ENCODE measurements around the gene FCHO2.

FCHO2 gene

GRCh38 chr5:73110190-73110589, 154.3 kb downstream of the FCHO2 start:
- H3K36me3 ChIP-seq (ENCODE audit: insufficient read depth, insufficient read length, low read length), result no peaks in the 10 kb centered on the region
- H3K4me1 ChIP-seq (ENCODE audit: insufficient read depth, insufficient read length), result no peaks in the 10 kb centered on the region
- DNase-seq (ENCODE audit: low read depth, low spot score), result no peak
- H3K9me3 ChIP-seq (ENCODE audit: insufficient read depth, low read length), result no peaks in the 10 kb centered on the region
- H3K4me3 ChIP-seq (ENCODE audit: insufficient read length, low read depth), result no peak overlapping the region
- H3K9ac ChIP-seq (ENCODE audit: insufficient read length, low read depth), result no peak overlapping the region
- TF ChIP-seq SUZ12 (IDR thresholded peaks at IDR 0.05; ENCODE audit: extremely low read depth, insufficient read depth, insufficient read length), result no peak
- no peak for TF ChIP-seq YY1 (IDR thresholded peaks at IDR 0.05; ENCODE audit: insufficient read depth, insufficient read length)
- no peak for TF ChIP-seq ZNF274 (IDR thresholded peaks at IDR 0.05; ENCODE audit: low read depth, low read length)
- H3K27me3 ChIP-seq (ENCODE audit: insufficient read depth, insufficient read length), result no peaks in the 10 kb centered on the region

- Histone ChIP-seq H3K9ac (ENCODE audit: insufficient read length, low read depth) (no peak overlapping the region), H3K4me1 (ENCODE audit: insufficient read depth, insufficient read length) (no peaks in the 10 kb centered on the region), H3K4me3 (ENCODE audit: insufficient read length, low read depth) (no peak overlapping the region), H3K9me3 (ENCODE audit: insufficient read depth, low read length) (no peaks in the 10 kb centered on the region), H3K36me3 (ENCODE audit: insufficient read depth, insufficient read length, low read length) (no peaks in the 10 kb centered on the region), H3K27me3 (ENCODE audit: insufficient read depth, insufficient read length) (no peaks in the 10 kb centered on the region)
- no peak for DNase-seq (ENCODE audit: low read depth, low spot score)
- TF ChIP-seq SUZ12 (IDR thresholded peaks at IDR 0.05; ENCODE audit: extremely low read depth, insufficient read depth, insufficient read length) (no peak), ZNF274 (IDR thresholded peaks at IDR 0.05; ENCODE audit: low read depth, low read length) (no peak), YY1 (IDR thresholded peaks at IDR 0.05; ENCODE audit: insufficient read depth, insufficient read length) (no peak)
Measured at GRCh38 chr5:73111536-73111935, 155.7 kb downstream of the FCHO2 start.

GRCh38 chr5:73112359-73112758, 156.5 kb downstream of the FCHO2 start:
- Histone ChIP-seq H3K4me1 (ENCODE audit: insufficient read depth, insufficient read length) (no peaks in the 10 kb centered on the region), H3K36me3 (ENCODE audit: insufficient read depth, insufficient read length, low read length) (no peaks in the 10 kb centered on the region), H3K9ac (ENCODE audit: insufficient read length, low read depth) (no peak overlapping the region), H3K4me3 (ENCODE audit: insufficient read length, low read depth) (no peak overlapping the region), H3K27me3 (ENCODE audit: insufficient read depth, insufficient read length) (no peaks in the 10 kb centered on the region), H3K9me3 (ENCODE audit: insufficient read depth, low read length) (no peaks in the 10 kb centered on the region)
- TF ChIP-seq SUZ12 (IDR thresholded peaks at IDR 0.05; ENCODE audit: extremely low read depth, insufficient read depth, insufficient read length) (no peak), ZNF274 (IDR thresholded peaks at IDR 0.05; ENCODE audit: low read depth, low read length) (no peak), YY1 (IDR thresholded peaks at IDR 0.05; ENCODE audit: insufficient read depth, insufficient read length) (no peak)
- no peak for DNase-seq (ENCODE audit: low read depth, low spot score)

- no peaks in the 10 kb centered on the region for H3K4me1 ChIP-seq (ENCODE audit: insufficient read depth, insufficient read length)
- DNase-seq (ENCODE audit: low read depth, low spot score), result no peak
- no peak overlapping the region for H3K9ac ChIP-seq (ENCODE audit: insufficient read length, low read depth)
- no peaks in the 10 kb centered on the region for H3K9me3 ChIP-seq (ENCODE audit: insufficient read depth, low read length)
- TF ChIP-seq YY1 (IDR thresholded peaks at IDR 0.05; ENCODE audit: insufficient read depth, insufficient read length), result no peak
- no peak for TF ChIP-seq SUZ12 (IDR thresholded peaks at IDR 0.05; ENCODE audit: extremely low read depth, insufficient read depth, insufficient read length)
- TF ChIP-seq ZNF274 (IDR thresholded peaks at IDR 0.05; ENCODE audit: low read depth, low read length), result no peak
- peaks cover 9% of the 10 kb centered on the region for H3K27me3 ChIP-seq (ENCODE audit: insufficient read depth, insufficient read length)
- H3K4me3 ChIP-seq (ENCODE audit: insufficient read length, low read depth), result no peak overlapping the region
- H3K36me3 ChIP-seq (ENCODE audit: insufficient read depth, insufficient read length, low read length), result no peaks in the 10 kb centered on the region
Measured at GRCh38 chr5:73114044-73114688, 158.3 kb downstream of the FCHO2 start.

GRCh38 chr5:73115399-73116051, 159.7 kb downstream of the FCHO2 start:
- H3K9me3 ChIP-seq (ENCODE audit: insufficient read depth, low read length), result no peaks in the 10 kb centered on the region
- peaks cover 2% of the 10 kb centered on the region for H3K4me1 ChIP-seq (ENCODE audit: insufficient read depth, insufficient read length)
- H3K27me3 ChIP-seq (ENCODE audit: insufficient read depth, insufficient read length), result peaks cover 21% of the 10 kb centered on the region
- H3K36me3 ChIP-seq (ENCODE audit: insufficient read depth, insufficient read length, low read length), result no peaks in the 10 kb centered on the region
- DNase-seq (ENCODE audit: low read depth, low spot score), result no peak
- H3K9ac ChIP-seq (ENCODE audit: insufficient read length, low read depth), result no peak overlapping the region
- no peak overlapping the region for H3K4me3 ChIP-seq (ENCODE audit: insufficient read length, low read depth)
- TF ChIP-seq SUZ12 (IDR thresholded peaks at IDR 0.05; ENCODE audit: extremely low read depth, insufficient read depth, insufficient read length) (no peak), YY1 (IDR thresholded peaks at IDR 0.05; ENCODE audit: insufficient read depth, insufficient read length) (no peak)

GRCh38 chr5:73116506-73116905, 160.7 kb downstream of the FCHO2 start:
- no peaks in the 10 kb centered on the region for H3K36me3 ChIP-seq (ENCODE audit: insufficient read depth, insufficient read length, low read length)
- DNase-seq (ENCODE audit: low read depth, low spot score), result no peak
- peaks cover 2% of the 10 kb centered on the region for H3K4me1 ChIP-seq (ENCODE audit: insufficient read depth, insufficient read length)
- no peak for TF ChIP-seq YY1 (IDR thresholded peaks at IDR 0.05; ENCODE audit: insufficient read depth, insufficient read length)
- TF ChIP-seq ZNF274 (IDR thresholded peaks at IDR 0.05; ENCODE audit: low read depth, low read length), result no peak
- TF ChIP-seq SUZ12 (IDR thresholded peaks at IDR 0.05; ENCODE audit: extremely low read depth, insufficient read depth, insufficient read length), result no peak
- H3K27me3 ChIP-seq (ENCODE audit: insufficient read depth, insufficient read length), result peaks cover 30% of the 10 kb centered on the region
- H3K9ac ChIP-seq (ENCODE audit: insufficient read length, low read depth), result no peak overlapping the region
- no peak overlapping the region for H3K4me3 ChIP-seq (ENCODE audit: insufficient read length, low read depth)
- no peaks in the 10 kb centered on the region for H3K9me3 ChIP-seq (ENCODE audit: insufficient read depth, low read length)

GRCh38 chr5:73117088-73117740, 161.4 kb downstream of the FCHO2 start:
- TF ChIP-seq YY1 (IDR thresholded peaks at IDR 0.05; ENCODE audit: insufficient read depth, insufficient read length), result no peak
- no peak for TF ChIP-seq SUZ12 (IDR thresholded peaks at IDR 0.05; ENCODE audit: extremely low read depth, insufficient read depth, insufficient read length)
- TF ChIP-seq ZNF274 (IDR thresholded peaks at IDR 0.05; ENCODE audit: low read depth, low read length), result no peak
- Histone ChIP-seq H3K27me3 (ENCODE audit: insufficient read depth, insufficient read length) (peaks cover 37% of the 10 kb centered on the region), H3K36me3 (ENCODE audit: insufficient read depth, insufficient read length, low read length) (no peaks in the 10 kb centered on the region), H3K9me3 (ENCODE audit: insufficient read depth, low read length) (no peaks in the 10 kb centered on the region), H3K9ac (ENCODE audit: insufficient read length, low read depth) (no peak overlapping the region), H3K4me3 (ENCODE audit: insufficient read length, low read depth) (no peak overlapping the region), H3K4me1 (ENCODE audit: insufficient read depth, insufficient read length) (peaks cover 2% of the 10 kb centered on the region)
- no peak for DNase-seq (ENCODE audit: low read depth, low spot score)

All from NT2/D1 (cell line).